OCI-LY7 (cell line): ENCODE measurements around the gene GRWD1. TPM values are rescaled to one million over a fixed set of nuclear protein-coding genes. Genes with fewer than 3 reads are reported as not detected.
"Not testable (repeated sequence)": the region's sequence is repeated elsewhere in the genome, so short reads cannot be mapped to it uniquely, and the experiment has no call there.

Experiments
- BruUV-seq: library from RNA; stranded (reverse); fragments of 400-500 nt; replicated peaks from 2 replicates; lab custom pipeline; 2021; lab: Mats Ljungman, UMichigan
- CTCF ChIA-PET: fragments of 300-600 bp; sonication (Branson Sonifier 250); formaldehyde crosslinking; loops from one replicate; lab custom pipeline; 2022; ENCODE audit warnings: antibody characterized with exemption; ENCODE audit not compliant: unreplicated experiment; lab: Charles Lee
- POLR2A ChIA-PET: fragments of 300-600 bp; sonication (Branson Sonifier 250); formaldehyde crosslinking; loops from one replicate; lab custom pipeline; 2022; ENCODE audit warnings: antibody characterized with exemption; lab: Charles Lee
- DNase-seq: peaks from one replicate; pipeline ENCODE4 v3.0.0-alpha.2; 2015; ENCODE audit warnings: low spot score
- H2AFZ ChIP-seq: fragments of 200-600 bp; sonication (generic), shearing (Covaris generic); 2 replicates; pipeline ENCODE4 v1.6.1; 2014; ENCODE audit warnings: mild to moderate bottlenecking, antibody characterized with exemption, low read length, moderate library complexity
- H3K27ac ChIP-seq: fragments of 200-600 bp; sonication (generic); 2 replicates; pipeline ENCODE4 v1.5.1; 2014; ENCODE audit warnings: mixed run types, low read depth, mild to moderate bottlenecking, moderate library complexity, low read length, inconsistent platforms; ENCODE audit not compliant: poor library complexity, severe bottlenecking
- H3K36me3 ChIP-seq: fragments of 200-600 bp; sonication (generic); 2 replicates; pipeline ENCODE4 v1.6.1; 2014; ENCODE audit warnings: mild to moderate bottlenecking, antibody characterized with exemption, low read length, moderate library complexity, mixed read lengths; ENCODE audit not compliant: insufficient read depth
- H3K4me1 ChIP-seq: fragments of 200-600 bp; sonication (generic); 2 replicates; pipeline ENCODE4 v1.5.1; 2014; ENCODE audit warnings: mild to moderate bottlenecking, low read length; ENCODE audit not compliant: insufficient read depth, poor library complexity, severe bottlenecking
- H3K4me2 ChIP-seq: fragments of 200-600 bp; sonication (generic); 2 replicates; pipeline ENCODE4 v1.6.1; 2014; ENCODE audit warnings: mild to moderate bottlenecking, low read length
- H3K4me3 ChIP-seq: fragments of 200-600 bp; sonication (generic); 2 replicates; pipeline ENCODE4 v1.5.1; 2014; ENCODE audit warnings: mild to moderate bottlenecking, low read depth, low read length; ENCODE audit not compliant: poor library complexity, severe bottlenecking
- H3K79me2 ChIP-seq: fragments of 200-600 bp; sonication (generic); 2 replicates; pipeline ENCODE4 v1.6.1; 2016; ENCODE audit warnings: low read depth, mild to moderate bottlenecking, low read length, moderate library complexity, mixed read lengths; ENCODE audit not compliant: insufficient read depth
- H3K9me2 ChIP-seq: fragments of 200-600 bp; sonication (generic); 2 replicates; pipeline ENCODE4 v1.6.1; 2016; ENCODE audit warnings: mild to moderate bottlenecking, low read length, mixed read lengths; ENCODE audit not compliant: insufficient read depth
- H3K9me3 ChIP-seq: fragments of 200-600 bp; sonication (generic); 2 replicates; pipeline ENCODE4 v1.6.1; 2014; ENCODE audit warnings: mild to moderate bottlenecking, mixed run types, low read length, mixed read lengths
- H4K20me1 ChIP-seq: fragments of 200-600 bp; sonication (generic); 2 replicates; pipeline ENCODE4 v1.6.1; 2014; ENCODE audit warnings: mild to moderate bottlenecking, antibody characterized with exemption, low read length, moderate library complexity, mixed read lengths; ENCODE audit not compliant: insufficient read depth
- EZH2phosphoT487 ChIP-seq: fragments of 200-600 bp; sonication (generic); IDR thresholded peaks from 2 replicates; pipeline ENCODE4 v1.6.1; 2018; ENCODE audit warnings: low read depth, borderline replicate concordance, mild to moderate bottlenecking, mixed run types, antibody characterized with exemption, low read length, moderate library complexity, mixed read lengths
- intact Hi-C: fragments of 100-400 bp; cut with micrococcal nuclease; formaldehyde crosslinking; loops from one replicate; pipeline ENCODE4 v1.10.0; 2022; ENCODE audit not compliant: unreplicated experiment
- total RNA-seq, 2 experiments: library from RNA; depleted of rRNA in 1 of 2; stranded (reverse); fragments of >200 nt in 1 of 2; shearing (Covaris generic) in 1 of 2; gene quantifications; 2 replicates each; pipeline ENCODE4 v1.2.3, GENCODE V29; 2014 to 2022
- TF ChIP-seq, protein P1 (sequence below): fragments of 200-600 bp; sonication (generic); conservative IDR thresholded peaks from 2 replicates; pipeline ENCODE4 v1.5.1; 2014; ENCODE audit warnings: mild to moderate bottlenecking, antibody characterized with exemption, low read length, moderate library complexity, mixed read lengths

The GRWD1 gene
- total RNA-seq, 2 experiments from 2014 or later, result 32.1 to 35.8 TPM

DNA sequence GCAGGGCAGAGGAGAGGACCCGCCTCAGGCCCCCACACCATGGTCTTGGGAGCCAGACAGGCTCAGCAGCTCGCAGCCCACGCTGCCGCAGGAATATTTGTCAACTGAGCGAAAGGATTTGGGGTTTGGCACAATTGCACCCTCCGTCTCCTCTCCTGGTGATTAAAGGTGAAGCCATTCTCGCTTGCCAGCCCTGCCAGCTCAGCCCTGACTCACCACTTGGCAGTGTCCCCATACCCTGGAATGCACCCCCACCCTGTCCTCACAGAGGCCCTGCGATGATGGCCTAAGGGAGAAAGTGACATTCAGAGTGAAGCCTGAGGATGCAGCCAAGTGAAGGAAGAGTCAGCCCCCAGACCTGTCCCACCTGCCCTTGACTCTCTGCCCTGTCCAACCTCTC lies 42.2 kb downstream of the GRWD1 start:
- TF ChIP-seq, protein P1, sequence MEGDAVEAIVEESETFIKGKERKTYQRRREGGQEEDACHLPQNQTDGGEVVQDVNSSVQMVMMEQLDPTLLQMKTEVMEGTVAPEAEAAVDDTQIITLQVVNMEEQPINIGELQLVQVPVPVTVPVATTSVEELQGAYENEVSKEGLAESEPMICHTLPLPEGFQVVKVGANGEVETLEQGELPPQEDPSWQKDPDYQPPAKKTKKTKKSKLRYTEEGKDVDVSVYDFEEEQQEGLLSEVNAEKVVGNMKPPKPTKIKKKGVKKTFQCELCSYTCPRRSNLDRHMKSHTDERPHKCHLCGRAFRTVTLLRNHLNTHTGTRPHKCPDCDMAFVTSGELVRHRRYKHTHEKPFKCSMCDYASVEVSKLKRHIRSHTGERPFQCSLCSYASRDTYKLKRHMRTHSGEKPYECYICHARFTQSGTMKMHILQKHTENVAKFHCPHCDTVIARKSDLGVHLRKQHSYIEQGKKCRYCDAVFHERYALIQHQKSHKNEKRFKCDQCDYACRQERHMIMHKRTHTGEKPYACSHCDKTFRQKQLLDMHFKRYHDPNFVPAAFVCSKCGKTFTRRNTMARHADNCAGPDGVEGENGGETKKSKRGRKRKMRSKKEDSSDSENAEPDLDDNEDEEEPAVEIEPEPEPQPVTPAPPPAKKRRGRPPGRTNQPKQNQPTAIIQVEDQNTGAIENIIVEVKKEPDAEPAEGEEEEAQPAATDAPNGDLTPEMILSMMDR, result no peak
- TF ChIP-seq EZH2phosphoT487, result no peak
- H3K27ac ChIP-seq, result no peak overlapping the region
- H3K36me3 ChIP-seq, result peaks cover 4% of the 10 kb centered on the region; the same call in 1 of the 2 replicates
- H2AFZ ChIP-seq, result no peak overlapping the region
- H4K20me1 ChIP-seq, result no peaks in the 10 kb centered on the region
- H3K4me3 ChIP-seq, result no peak overlapping the region
- intact Hi-C loops, result no loop called here
- no peaks in the 10 kb centered on the region for H3K79me2 ChIP-seq
- DNase-seq, result no peak
- H3K4me1 ChIP-seq, result peaks cover 31% of the 10 kb centered on the region
- H3K9me3 ChIP-seq, result no peaks in the 10 kb centered on the region
- no peak overlapping the region for H3K4me2 ChIP-seq
- ChIA-PET CTCF (no interaction called here), POLR2A (interaction anchor here (0.6 kb wide), 2 partner anchors 36 to 93 kb away, joined by 3 read pairs; no protein-coding TSS in a partner anchor)
- H3K9me2 ChIP-seq, result no peaks in the 10 kb centered on the region
- no TSS peak for BruUV-seq

DNA sequence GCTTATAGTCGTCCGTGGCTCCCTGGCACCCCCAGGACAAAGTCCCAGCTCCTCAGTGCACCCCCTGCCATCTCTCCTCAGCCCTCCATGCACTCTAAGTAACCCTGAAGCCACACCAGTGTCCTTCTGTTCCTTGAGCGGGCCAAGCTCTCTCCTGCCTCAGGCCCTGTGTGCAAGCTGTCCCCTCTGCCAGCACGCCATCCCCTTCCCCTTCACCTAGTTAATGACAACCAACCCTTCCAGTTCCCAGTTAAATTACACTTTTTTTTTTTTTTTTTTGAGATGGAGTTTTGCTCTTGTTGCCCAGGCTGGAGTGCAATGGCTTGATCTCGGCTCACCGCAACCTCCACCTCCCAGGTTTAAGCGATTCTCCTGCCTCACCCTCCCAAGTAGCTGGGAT lies 42.7 kb downstream of the GRWD1 start:
- BruUV-seq, H3K9me2 ChIP-seq, H3K79me2 ChIP-seq, H3K36me3 ChIP-seq, H3K9me3 ChIP-seq, H3K4me3 ChIP-seq, CTCF ChIA-PET, intact Hi-C loops, H4K20me1 ChIP-seq, H3K27ac ChIP-seq, H2AFZ ChIP-seq, H3K4me2 ChIP-seq, DNase-seq: not testable (repeated sequence)
- POLR2A ChIA-PET, result interaction anchor here (0.6 kb wide), 1 partner anchor 37 kb away, joined by 3 read pairs; no protein-coding TSS in a partner anchor
- H3K4me1 ChIP-seq, result peaks cover 31% of the 10 kb centered on the region

DNA sequence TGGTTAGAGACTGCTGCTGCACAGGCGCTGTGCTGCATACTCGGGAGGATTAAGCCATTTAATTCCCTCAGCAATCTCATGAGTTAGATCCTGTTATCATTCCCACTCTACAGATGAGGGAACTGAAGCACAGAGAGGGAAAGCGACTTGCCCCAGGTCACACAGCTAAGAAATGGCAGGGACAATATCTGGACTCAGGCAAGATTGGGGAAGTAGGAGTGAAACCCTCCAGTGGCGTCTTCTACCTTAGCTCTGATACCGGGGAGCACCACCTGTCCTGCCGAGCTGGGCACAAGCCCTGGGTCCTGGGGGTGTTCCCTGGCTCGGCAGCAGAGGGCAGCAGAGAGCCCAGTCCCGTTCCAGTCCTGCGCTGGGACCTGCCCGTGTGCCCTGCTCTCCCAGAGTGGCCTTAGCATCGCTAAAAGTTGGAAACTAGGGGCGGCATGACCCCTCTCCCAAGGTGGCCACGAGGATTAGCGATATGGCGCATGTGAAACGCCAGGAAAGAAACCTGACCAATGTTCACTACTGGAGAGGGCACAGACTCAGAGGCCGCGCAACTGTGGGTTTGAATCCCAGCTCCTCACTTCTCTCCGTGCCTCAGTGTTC lies 43.9 kb downstream of the GRWD1 start:
- Histone ChIP-seq H4K20me1 (no peaks in the 10 kb centered on the region), H3K9me2 (no peaks in the 10 kb centered on the region), H3K4me3 (no peak overlapping the region), H3K4me1 (peaks cover 31% of the 10 kb centered on the region), H2AFZ (no peak overlapping the region), H3K27ac (no peak overlapping the region), H3K9me3 (no peaks in the 10 kb centered on the region), H3K79me2 (no peaks in the 10 kb centered on the region), H3K4me2 (no peak overlapping the region), H3K36me3 (no peaks in the 10 kb centered on the region)
- BruUV-seq, result no TSS peak
- TF ChIP-seq, protein P1, result peak; percentile 90
- TF ChIP-seq EZH2phosphoT487, result no peak
- intact Hi-C loops, result loop anchor here (1.0 kb wide), 1 partner anchor 95 kb away; no protein-coding TSS in a partner anchor
- DNase-seq, result peak; percentile 81
- POLR2A ChIA-PET, result interaction anchor here (0.6 kb wide), 1 partner anchor 43 kb away, joined by 3 read pairs; no protein-coding TSS in a partner anchor
- CTCF ChIA-PET, result interaction anchor here (0.8 to 1.4 kb wide), 2 partner anchors 13 to 95 kb away, joined by 6 to 8 read pairs; no protein-coding TSS in a partner anchor
